ENCODE results near the gene IPP. TPM values are rescaled to one million over a fixed set of nuclear protein-coding genes. Genes with fewer than 3 reads are reported as not detected.
"Not testable (repeated sequence)": the region's sequence is repeated elsewhere in the genome, so short reads cannot be mapped to it uniquely, and the experiment has no call there.

Gene IPP
- total and polyA plus RNA-seq, 2 of the 8 experiments (the other 6 are each of a cell fraction or from before 2014, with no cell fraction given), result 1.4 to 5.6 TPM

DNA sequence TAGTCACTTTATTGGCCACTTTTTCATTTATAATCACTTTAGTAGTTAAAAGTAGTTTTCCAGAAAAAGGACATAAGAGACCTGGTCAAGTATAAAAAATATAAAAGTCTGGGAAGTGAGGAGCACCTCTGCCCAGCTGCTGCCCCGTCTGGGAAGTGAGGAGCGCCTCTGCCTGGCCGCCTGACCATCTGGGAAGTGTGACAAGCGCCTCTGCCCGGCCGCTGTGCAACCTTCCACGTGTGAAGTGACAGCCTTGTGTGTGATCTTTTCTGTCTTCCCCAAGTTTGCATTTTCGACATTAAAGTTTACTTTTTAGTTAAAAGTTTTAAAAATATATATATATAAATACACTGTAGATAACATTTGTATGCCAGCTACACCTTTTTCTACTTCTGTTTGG lies 56.6 kb downstream of the IPP start:
- H2BK120ac ChIP-seq (replicated peaks; ENCODE audit: low read depth, low read length); H3K18ac ChIP-seq (ENCODE audit: extremely low read depth, low read length); CTCF ChIA-PET (ENCODE audit: partially characterized antibody); H4K20me1 ChIP-seq (replicated peaks in 1 of 2; ENCODE audit: control insufficient read depth in 1 of 2, insufficient read depth in 2 of 2, low read length in 2 of 2); H3K14ac ChIP-seq (ENCODE audit: insufficient read length); H3K56ac ChIP-seq (replicated peaks; ENCODE audit: insufficient read length, low read depth, low read length); H3K4me2 ChIP-seq (ENCODE audit: insufficient read depth in 1 of 2, low read depth in 2 of 2, low read length in 2 of 2); H3K4me3 ChIP-seq (ENCODE audit: extremely low read depth in 1 of 4, insufficient read depth in 2 of 4, low read depth in 3 of 4, low read length in 4 of 4); H2BK20ac ChIP-seq (ENCODE audit: low read length); H3K4ac ChIP-seq (replicated peaks; ENCODE audit: insufficient read length, low read depth, low read length); FAIRE-seq; H3K23ac ChIP-seq (ENCODE audit: insufficient read length); H2BK5ac ChIP-seq (ENCODE audit: low read depth, low read length); DNase-seq (ENCODE audit: low read depth in 1 of 2, low spot score in 2 of 2); H3K23me2 ChIP-seq (ENCODE audit: low read depth, low read length); H3K27me3 ChIP-seq (replicated peaks in 1 of 4; ENCODE audit: control insufficient read depth in 3 of 4, extremely low read depth in 1 of 4, insufficient read depth in 3 of 4, low read length in 3 of 4); H3K4me1 ChIP-seq (replicated peaks in 1 of 4; ENCODE audit: control insufficient read depth in 3 of 4, insufficient read depth in 4 of 4, low read length in 3 of 4); H2AFZ ChIP-seq (ENCODE audit: low read length); H2BK12ac ChIP-seq (ENCODE audit: low read depth, low read length); H4K5ac ChIP-seq (ENCODE audit: insufficient read length, low read depth, low read length); H3K9me3 ChIP-seq (ENCODE audit: insufficient read depth in 2 of 2, low read depth in 1 of 2, low read length in 1 of 2); H3K27ac ChIP-seq (ENCODE audit: low read depth, low read length); H2AK5ac ChIP-seq (ENCODE audit: low read depth, low read length); H3K9ac ChIP-seq (replicated peaks in 1 of 4; ENCODE audit: extremely low read depth in 1 of 4, low read depth in 3 of 4, low read length in 3 of 4); H4K91ac ChIP-seq (replicated peaks; ENCODE audit: insufficient read length, low read length); H3K79me1 ChIP-seq (ENCODE audit: low read depth, low read length); H2BK15ac ChIP-seq (ENCODE audit: low read length); H4K8ac ChIP-seq (ENCODE audit: extremely low read depth, insufficient read depth, low read length): not testable (repeated sequence)
- 97% methylated on average over 8 of the region's 8 CpGs; no CpG with 5 or more reads in 1 of the 2 experiments for WGBS, 2 experiments (ENCODE audit: extremely low coverage in 1 of 2, insufficient coverage in 1 of 2, insufficient read length in 1 of 2, insufficient replicate concordance in 2 of 2, low coverage in 1 of 2, low lambda C conversion rate in 2 of 2, missing lambda C conversion rate in 1 of 2)
- peaks cover 9 to 31% (median 13%) of the 10 kb centered on the region in 4 experiments; a peak in 6 of 8 replicates for H3K36me3 ChIP-seq (ENCODE audit: control insufficient read depth in 2 of 4, insufficient read depth in 4 of 4, low read length in 3 of 4)
- H3K79me2 ChIP-seq (ENCODE audit: control insufficient read depth in 1 of 2, insufficient read depth in 2 of 2, low read length in 2 of 2), result peaks cover 0 to 27% of the 10 kb centered on the region in 2 experiments; a peak in 2 of 4 replicates
- POLR2A ChIA-PET (ENCODE audit: partially characterized antibody), result interaction anchor here (2.0 kb wide), 1 partner anchor 8 kb away, joined by 11 read pairs; the partner anchor contains the start of gene GPBP1L1
